Stomach (tissue), 4 donors: ENCODE results near the gene LPCAT4.

Experiments
- EP300 ChIP-seq: sonication (generic); formaldehyde crosslinking; IDR thresholded peaks from one replicate; pipeline ENCODE4 v1.6.1; 2017; ENCODE audit warnings: antibody characterized with exemption
- POLR2A ChIP-seq, 4 donors: fragments of 450-650 bp; IDR thresholded peaks; one replicate each; pipeline ENCODE4 v1.6.1; 2016; ENCODE audit warnings: antibody characterized with exemption in 4 of 4, control low read depth in 2 of 4, mild to moderate bottlenecking in 1 of 4, moderate library complexity in 1 of 4
- POLR2AphosphoS5 ChIP-seq, 3 donors: sonication (generic); formaldehyde crosslinking; IDR thresholded peaks; one replicate each; pipeline ENCODE4 v1.6.1; 2016; ENCODE audit warnings: antibody characterized with exemption in 3 of 3
- TF ChIP-seq, protein P1 (sequence below), 7 experiments: fragments of 450-650 bp in 4 of 7; fragments of 200-600 bp in 3 of 7; sonication (generic) in 3 of 7; IDR thresholded peaks; one replicate each; pipeline ENCODE4 v1.5.1; 2016 to 2019; ENCODE audit warnings: antibody characterized with exemption in 7 of 7, control low read depth in 2 of 7, mild to moderate bottlenecking in 1 of 7

DNA sequence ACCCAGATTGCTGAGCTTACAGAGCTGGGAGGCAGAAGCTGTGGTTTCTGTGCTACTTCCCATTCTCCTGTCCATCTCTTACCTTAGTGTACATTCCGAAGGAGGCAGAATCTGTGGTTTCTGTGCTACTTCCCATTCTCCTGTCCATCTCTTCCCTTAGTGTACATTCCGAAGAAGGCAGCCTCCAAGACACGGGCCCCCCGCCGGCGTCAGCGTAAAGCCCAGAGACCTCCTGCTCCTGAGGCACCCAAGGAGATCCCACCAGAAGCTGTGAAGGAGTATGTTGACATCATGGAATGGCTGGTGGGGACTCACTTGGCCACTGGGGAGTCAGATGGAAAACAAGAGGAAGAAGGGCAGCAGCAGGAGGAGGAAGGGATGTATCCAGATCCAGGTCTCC lies 12.7 kb downstream of the LPCAT4 start:
- TF ChIP-seq, protein P1, sequence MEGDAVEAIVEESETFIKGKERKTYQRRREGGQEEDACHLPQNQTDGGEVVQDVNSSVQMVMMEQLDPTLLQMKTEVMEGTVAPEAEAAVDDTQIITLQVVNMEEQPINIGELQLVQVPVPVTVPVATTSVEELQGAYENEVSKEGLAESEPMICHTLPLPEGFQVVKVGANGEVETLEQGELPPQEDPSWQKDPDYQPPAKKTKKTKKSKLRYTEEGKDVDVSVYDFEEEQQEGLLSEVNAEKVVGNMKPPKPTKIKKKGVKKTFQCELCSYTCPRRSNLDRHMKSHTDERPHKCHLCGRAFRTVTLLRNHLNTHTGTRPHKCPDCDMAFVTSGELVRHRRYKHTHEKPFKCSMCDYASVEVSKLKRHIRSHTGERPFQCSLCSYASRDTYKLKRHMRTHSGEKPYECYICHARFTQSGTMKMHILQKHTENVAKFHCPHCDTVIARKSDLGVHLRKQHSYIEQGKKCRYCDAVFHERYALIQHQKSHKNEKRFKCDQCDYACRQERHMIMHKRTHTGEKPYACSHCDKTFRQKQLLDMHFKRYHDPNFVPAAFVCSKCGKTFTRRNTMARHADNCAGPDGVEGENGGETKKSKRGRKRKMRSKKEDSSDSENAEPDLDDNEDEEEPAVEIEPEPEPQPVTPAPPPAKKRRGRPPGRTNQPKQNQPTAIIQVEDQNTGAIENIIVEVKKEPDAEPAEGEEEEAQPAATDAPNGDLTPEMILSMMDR (IDR thresholded peaks at IDR 0.05): no peak
- TF ChIP-seq POLR2AphosphoS5 (IDR thresholded peaks at IDR 0.05) (no peak), POLR2A (IDR thresholded peaks at IDR 0.05) (no peak), EP300 (no peak)
